GM19099 (cell line): Measurements from ENCODE around the gene WDR82.

Experiments
- POLR2A ChIP-seq: IDR thresholded peaks from 3 replicates; pipeline ENCODE4 v1.6.1; 2011; ENCODE audit warnings: low read depth; ENCODE audit not compliant: insufficient read length; ENCODE audit errors: extremely low read depth

Gene WDR82

DNA sequence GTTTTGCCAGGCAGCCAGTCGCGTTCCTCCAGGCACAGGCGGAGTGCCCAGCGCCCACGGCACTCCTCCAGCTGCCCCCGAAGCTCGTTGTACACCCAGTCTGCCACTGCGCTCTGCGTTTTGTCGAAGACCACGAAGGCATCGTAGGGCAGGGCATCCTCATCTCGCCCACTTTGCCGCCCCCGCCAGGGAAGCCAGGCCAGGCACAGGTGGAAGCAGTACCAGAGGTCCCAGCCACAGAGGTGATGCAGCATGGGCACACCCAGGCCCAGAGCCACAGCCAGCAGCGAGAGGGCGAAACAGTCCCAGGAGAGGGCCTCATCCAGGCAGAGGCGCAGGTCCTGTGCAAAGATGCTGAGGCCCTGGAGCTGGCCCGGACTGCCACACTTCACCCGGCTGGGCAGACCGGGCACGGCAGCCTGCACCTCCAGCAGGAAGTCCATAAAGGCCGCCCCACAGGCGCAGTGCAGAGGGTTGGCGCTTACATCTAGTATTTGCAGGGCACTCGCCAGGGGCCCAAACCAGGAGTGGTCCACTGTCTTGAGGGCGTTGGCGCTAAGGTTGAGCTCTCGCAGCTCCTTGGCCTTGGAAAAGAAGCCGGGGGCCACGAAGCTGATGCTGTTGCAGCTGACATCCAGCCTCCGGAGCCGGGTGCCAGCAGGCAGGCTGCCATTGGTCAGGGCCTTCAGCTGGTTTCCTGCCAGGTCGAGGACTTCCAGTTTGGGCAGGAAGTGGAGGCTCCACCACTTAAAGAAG lies 56.7 kb downstream of the WDR82 start:
- TF ChIP-seq POLR2A, result no peak

DNA sequence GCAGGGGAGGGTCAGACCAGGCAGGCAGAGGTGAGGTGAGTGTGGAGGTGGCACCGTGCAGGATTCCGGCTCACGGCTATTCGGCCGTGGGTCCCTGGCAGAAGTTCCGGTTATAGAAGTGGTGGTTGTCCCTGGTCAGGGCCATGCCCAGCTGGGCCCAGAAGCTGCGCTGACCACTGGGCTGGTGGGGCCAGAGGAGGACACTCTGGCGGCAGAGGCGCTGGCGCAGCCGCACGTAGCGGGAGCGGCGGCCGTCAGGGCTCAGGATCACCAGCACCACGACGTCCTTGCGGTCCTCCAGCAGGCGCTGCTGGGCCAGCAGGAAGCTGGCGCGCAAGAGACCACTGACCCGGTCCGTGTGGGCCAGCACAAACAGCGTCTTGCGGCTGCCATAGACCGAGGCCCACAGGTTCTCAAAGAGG lies 57.3 kb downstream of the WDR82 start:
- TF ChIP-seq POLR2A, result no peak

DNA sequence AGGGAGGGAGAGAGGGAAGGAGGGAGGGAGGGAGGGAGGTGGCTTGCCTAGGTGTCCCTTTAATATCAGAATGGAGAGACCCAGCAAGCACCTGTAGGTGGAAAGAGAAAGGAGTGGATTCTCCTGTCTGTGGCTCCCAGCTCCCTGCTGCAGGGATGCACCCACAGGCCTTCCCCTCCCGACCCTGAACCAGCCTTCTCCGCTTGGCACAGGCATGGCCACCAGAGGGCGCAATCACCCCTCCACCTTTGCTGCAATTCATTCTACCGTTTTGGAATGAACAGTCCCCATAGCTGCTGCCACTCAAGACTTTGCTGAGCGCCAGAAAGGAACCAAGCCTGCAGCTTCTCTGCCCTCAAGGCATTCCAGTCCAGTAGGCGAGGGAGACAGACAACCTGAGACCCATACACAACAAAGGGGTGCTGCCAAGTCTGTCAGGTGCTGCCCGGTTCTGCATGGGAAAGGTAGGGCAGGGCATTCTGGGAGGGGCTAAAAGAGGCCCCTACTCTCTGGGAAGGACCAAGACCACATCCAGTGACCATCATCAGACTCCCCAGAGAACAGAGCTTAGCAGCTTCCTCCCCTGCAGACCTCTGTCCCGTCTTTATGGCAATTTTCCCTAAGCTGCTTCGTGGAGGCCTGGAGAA lies 57.9 kb downstream of the WDR82 start:
- TF ChIP-seq POLR2A, result no peak

DNA sequence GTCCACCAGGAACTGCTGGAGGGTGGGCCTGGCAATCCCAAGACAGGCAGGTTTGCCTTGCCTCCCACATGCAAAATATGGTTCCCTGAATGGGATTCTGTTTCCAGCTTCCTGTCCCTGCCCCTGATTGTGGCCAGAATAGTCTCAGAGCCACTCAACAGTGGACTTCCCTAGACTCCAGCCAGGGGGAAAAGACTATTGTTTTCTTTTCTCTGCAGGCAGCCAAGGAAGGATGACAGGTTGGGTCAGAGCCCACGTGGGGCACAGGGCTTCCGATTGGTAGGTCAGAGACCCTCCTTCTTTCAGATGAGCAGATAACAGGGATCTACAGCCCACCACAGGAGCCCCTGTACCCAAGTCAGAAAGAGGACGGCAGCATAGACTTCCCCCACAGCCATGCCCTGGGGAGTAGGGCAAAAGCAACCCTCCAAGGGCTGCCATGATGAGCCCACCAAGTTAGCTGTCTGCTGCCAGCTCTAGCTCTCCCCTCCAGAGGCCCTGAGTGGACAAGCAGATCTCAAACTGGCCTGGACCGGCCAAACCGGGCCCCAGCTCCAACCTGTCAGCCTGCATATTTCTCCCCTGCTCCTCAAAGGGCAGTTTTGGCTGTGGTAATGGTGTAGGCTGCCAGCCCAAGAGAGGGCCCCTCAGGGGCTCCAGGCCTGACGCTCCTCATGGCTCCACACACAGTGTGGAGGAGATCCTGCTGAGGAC lies 59.4 kb downstream of the WDR82 start:
- no peak for TF ChIP-seq POLR2A

DNA sequence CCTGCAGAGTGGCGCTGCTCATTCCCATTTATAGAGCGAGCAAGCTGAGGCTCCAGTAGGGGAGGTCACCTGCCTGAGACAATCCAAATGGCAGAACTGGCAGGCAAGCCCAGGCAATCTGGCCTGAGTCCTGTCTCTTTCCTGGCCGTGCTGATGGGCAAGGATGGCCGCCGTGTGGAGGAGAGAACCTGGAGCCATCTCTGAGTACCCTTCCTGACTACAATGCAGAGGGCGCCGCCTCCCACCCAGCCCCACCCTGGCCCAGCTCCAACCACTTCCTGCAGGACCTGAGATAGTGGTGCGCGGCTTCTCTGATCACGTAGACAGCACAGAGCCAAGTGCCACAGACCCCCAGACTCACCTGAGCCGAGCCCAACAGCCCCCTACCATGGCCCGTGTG lies 60.0 kb downstream of the WDR82 start:
- no peak for TF ChIP-seq POLR2A

DNA sequence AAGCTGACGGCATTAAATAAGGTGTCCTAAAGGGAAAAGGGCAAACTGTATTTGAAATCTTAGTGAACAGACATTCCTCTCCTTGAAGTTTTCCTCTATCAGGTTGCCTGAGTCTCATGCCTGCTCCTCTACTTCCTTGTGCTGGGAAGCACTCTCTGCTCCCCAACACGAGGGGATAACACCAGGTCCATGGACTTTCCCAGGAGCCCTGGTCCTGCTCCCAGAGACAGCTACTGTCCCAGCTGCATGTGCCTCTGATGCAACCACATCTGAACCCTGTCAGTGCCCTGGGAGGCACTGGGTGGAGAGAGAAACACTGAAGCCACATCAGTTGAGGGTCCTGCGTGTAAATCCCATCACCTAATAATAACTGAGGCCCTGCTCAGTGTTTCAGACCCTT lies 60.4 kb downstream of the WDR82 start:
- no peak for TF ChIP-seq POLR2A

DNA sequence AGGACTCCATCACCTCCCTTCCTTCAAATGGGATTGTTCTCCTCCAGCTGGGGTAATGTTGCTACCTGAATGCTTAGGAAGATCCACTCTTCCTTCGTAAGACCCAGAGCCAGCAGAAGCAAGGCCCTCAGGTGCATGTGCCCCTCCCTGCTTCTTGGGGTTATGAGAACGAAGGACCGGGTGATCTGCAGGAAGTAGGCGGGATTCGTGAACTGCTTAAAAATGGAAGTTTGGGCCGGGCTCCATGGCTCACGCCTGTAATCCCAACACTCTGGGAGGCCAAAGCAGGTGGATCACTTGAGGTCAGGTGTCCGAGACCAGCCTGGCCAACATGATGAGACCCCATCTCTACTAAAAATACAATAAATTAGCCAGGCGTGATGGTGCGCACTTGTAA lies 61.0 kb downstream of the WDR82 start:
- no peak for TF ChIP-seq POLR2A

DNA sequence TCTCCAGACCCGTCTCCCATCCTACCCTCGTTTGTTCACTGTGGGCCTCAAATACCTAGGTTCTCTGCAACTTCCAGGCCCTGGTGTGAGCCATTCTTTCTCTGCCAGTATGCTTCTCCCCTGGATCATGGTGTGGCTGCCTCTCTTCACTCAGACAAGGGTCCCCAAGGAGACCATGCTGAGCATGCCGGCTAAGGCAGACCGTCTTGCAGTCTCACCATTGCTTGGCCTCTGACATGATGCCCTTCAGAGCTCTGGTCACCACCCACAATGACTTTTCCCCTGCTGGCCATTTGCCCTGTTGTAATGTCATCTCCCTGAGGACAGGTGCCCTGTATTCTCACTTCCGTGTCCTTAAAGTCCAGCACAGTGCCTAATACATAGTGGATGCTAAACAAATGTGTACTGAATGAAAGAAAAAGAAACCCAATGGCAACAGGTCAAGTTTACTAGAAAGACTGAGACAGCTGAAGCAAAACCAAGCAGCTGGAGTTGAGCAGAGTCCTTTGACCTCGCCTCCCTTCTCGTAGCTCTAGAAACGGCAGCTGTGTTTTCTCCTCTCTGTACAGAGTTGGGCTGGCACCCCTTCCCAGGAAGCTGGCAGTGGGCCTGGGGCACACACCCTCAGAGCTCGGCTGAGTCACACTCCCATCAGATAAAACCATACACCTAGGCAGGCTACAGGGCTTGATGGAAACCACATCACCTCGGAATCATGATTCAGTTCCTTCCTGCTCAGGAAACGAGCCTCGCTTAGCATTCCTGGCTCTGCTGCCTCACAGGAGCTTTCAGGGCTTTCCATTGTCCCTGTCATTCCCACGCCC lies 61.7 kb downstream of the WDR82 start:
- no peak for TF ChIP-seq POLR2A

DNA sequence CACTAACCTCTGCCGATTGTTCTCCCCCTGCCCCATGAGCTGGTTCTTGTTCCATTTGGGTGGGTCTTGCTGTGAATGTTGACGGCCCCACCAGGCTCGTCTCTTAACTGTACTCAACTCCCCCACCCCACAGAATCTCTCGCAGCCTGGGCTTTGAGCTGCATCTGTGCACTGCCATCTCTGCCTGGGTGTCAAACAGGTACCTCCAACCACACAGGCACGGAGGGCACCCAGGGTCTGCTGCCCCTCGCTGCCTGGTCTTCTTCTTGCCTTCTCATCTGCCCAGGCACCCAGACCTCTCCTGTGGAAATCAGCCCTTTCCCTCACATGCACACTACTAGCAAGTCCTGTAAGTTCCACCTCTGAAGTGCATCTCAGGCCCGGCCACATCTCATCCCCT lies 63.1 kb downstream of the WDR82 start:
- no peak for TF ChIP-seq POLR2A

DNA sequence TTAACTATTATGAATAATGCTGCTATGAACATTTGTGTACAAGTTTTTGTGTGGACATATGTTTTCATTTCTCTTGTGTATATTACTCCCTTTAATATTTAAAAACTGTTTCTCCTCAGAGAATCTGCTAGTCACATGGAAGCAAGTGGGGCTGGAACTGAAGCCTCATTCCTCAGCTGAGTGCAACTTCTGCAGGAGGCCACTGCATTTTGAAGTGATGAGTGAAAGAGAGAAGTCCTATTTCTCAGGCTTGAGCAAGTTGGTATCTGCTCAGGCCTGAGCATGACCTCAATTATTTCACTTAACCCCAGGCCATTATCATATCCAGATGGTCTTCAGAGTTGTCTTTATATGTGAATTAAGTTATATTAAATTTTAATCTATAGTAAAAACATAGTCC lies 64.5 kb downstream of the WDR82 start:
- no peak for TF ChIP-seq POLR2A

DNA sequence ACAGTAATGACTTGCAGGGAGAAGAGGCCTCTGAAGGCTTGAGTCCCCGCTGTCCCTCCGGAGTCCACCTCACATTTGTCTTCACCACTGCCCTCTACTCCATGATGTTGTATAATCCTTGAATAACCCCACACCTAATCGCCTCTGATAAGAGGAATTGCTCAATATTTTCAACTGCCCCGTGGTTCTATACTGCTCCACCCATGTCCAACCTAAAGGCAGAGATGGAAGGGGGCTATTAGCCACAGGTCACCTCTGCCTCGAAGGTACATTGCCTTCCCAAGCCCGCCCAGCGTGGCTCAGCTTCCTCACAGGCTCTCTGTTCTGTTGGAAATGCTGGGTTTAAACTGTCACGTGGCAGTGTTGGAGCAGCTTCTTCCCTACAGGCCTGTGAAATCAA lies 65.4 kb downstream of the WDR82 start:
- no peak for TF ChIP-seq POLR2A

DNA sequence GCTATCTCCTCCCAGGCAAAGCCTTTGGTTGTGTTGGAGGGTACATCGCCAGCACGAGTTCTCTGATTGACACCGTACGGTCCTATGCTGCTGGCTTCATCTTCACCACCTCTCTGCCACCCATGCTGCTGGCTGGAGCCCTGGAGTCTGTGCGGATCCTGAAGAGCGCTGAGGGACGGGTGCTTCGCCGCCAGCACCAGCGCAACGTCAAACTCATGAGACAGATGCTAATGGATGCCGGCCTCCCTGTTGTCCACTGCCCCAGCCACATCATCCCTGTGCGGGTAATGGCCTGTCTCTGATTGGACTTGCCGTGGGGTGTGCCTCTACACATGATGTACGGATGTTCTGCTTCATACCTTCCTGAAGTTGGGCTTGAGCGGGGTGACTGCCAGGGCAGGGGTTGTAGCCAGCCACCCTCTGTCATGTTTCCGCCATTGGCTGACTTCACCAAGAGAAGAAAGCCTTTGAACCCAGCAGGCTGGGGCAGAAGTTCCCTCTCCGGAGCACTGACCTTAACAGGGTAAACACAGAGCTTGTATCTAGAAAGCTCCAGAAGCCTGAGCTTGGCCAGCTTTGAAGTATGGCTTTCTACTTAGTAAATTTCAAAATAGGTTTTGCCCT lies 67.1 kb downstream of the WDR82 start:
- TF ChIP-seq POLR2A, result no peak

DNA sequence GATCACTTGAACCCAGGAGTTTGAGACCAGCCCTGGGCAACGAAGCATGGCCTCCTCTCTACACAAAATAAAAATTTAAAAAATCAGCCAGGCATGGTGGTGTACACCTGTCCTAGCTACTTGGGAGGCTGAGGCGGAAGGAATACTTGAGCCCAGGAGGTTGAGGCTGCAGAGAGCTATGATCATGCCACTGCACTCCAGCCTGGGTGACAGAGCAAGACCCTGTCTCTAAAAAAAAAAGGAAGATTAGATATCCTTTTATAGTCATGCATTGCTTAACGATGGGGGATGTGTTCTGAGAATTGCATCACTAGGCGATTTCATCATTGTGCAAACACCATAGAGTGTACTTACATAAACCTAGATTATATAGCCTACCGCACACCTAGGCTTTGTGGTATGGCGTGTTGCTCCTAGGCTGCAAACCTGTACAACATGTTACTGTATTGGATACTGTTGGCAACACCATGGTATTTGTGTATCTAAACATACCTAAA lies 67.9 kb downstream of the WDR82 start:
- no peak for TF ChIP-seq POLR2A

DNA sequence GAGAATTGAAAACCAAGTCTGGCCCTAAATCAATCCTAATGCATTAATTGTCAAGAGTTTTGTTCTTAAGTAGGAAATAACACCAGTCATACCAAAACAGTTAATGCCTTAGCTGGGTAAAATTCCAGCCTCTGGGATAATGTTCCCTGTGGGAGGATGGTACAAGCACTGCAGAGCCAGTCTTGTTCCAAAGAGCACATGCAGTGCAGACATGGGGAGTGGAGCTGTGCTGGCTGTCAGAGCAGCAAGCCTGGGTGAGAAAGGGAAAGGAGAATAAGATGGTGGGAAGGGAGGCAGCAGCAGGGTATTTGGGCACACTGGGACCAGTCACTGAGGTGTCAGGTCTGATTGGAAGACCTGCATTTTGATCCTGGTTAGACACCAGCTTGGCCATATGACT lies 68.4 kb downstream of the WDR82 start:
- no peak for TF ChIP-seq POLR2A
